Measurements from ENCODE around the gene ARHGEF6. TPM values are rescaled to one million over a fixed set of nuclear protein-coding genes. Genes with fewer than 3 reads are reported as not detected.
A peak's percentile ranks its signal among the peaks of the same experiment; 100 is the strongest.

Gene ARHGEF6
- total RNA-seq, 1 donor from 2014 or later, result 4.7 TPM

GRCh38 chrX:136674270-136674985 lies 106.3 kb downstream of the ARHGEF6 start:
- Histone ChIP-seq H2AFZ (ENCODE audit: low read depth, low read length) (no peak overlapping the region), H3K4me1 (ENCODE audit: insufficient read depth, low read length) (no peaks in the 10 kb centered on the region), H3K9me3 (ENCODE audit: insufficient read depth, low read depth, low read length) (no peaks in the 10 kb centered on the region), H3K4me2 (ENCODE audit: low read length) (no peak overlapping the region), H3K9ac (ENCODE audit: low read length) (no peak overlapping the region), H3K4me3 (ENCODE audit: insufficient read depth, low read depth, low read length) (no peak overlapping the region), H3K79me2 (ENCODE audit: insufficient read depth, low read length) (no peaks in the 10 kb centered on the region), H4K20me1 (ENCODE audit: insufficient read depth, low read length) (no peaks in the 10 kb centered on the region), H3K36me3 (ENCODE audit: insufficient read depth, low read length) (no peaks in the 10 kb centered on the region), H3K27me3 (ENCODE audit: insufficient read depth, low read length) (no peaks in the 10 kb centered on the region), H3K27ac (ENCODE audit: low read depth, low read length) (no peak overlapping the region)
- no peak for TF ChIP-seq CTCF (IDR thresholded peaks at IDR 0.05; ENCODE audit: insufficient read depth, low read depth, low read length)
- no peak for TF ChIP-seq EZH2 (IDR thresholded peaks at IDR 0.05; ENCODE audit: insufficient read depth, low read length)
- H3K27ac Mint-ChIP-seq (ENCODE audit: unreplicated experiment), result no peak overlapping the region
- no peak overlapping the region for H3K4me3 Mint-ChIP-seq (ENCODE audit: unreplicated experiment)
- H3K36me3 Mint-ChIP-seq (ENCODE audit: low read depth, unreplicated experiment), result peaks cover 5% of the 10 kb centered on the region
- no peaks in the 10 kb centered on the region for H3K4me1 Mint-ChIP-seq (ENCODE audit: low read depth, unreplicated experiment)
- H3K27me3 Mint-ChIP-seq (ENCODE audit: low read depth, unreplicated experiment), result no peaks in the 10 kb centered on the region
- FAIRE-seq (peak; percentile 90), DNase-seq (ENCODE audit: low read depth) (no peak)
- H3K9me3 Mint-ChIP-seq (ENCODE audit: unreplicated experiment), result no peaks in the 10 kb centered on the region

- FAIRE-seq (peak; percentile 87), DNase-seq (ENCODE audit: low read depth) (no peak)
- H3K4me2 ChIP-seq (ENCODE audit: low read length), result no peak overlapping the region
- no peaks in the 10 kb centered on the region for H3K4me1 Mint-ChIP-seq (ENCODE audit: low read depth, unreplicated experiment)
- no peaks in the 10 kb centered on the region for H4K20me1 ChIP-seq (ENCODE audit: insufficient read depth, low read length)
- H3K36me3 Mint-ChIP-seq (ENCODE audit: low read depth, unreplicated experiment), result peaks cover 5% of the 10 kb centered on the region
- H2AFZ ChIP-seq (ENCODE audit: low read depth, low read length), result no peak overlapping the region
- H3K9me3 ChIP-seq (ENCODE audit: insufficient read depth, low read depth, low read length), result no peaks in the 10 kb centered on the region
- no peak overlapping the region for H3K27ac Mint-ChIP-seq (ENCODE audit: unreplicated experiment)
- H3K27ac ChIP-seq (ENCODE audit: low read depth, low read length), result no peak overlapping the region
- H3K4me1 ChIP-seq (ENCODE audit: insufficient read depth, low read length), result no peaks in the 10 kb centered on the region
- no peak overlapping the region for H3K9ac ChIP-seq (ENCODE audit: low read length)
- no peaks in the 10 kb centered on the region for H3K27me3 ChIP-seq (ENCODE audit: insufficient read depth, low read length)
- H3K4me3 Mint-ChIP-seq (ENCODE audit: unreplicated experiment), result no peak overlapping the region
- TF ChIP-seq CTCF (IDR thresholded peaks at IDR 0.05; ENCODE audit: insufficient read depth, low read depth, low read length), result no peak
- H3K79me2 ChIP-seq (ENCODE audit: insufficient read depth, low read length), result no peaks in the 10 kb centered on the region
- no peaks in the 10 kb centered on the region for H3K36me3 ChIP-seq (ENCODE audit: insufficient read depth, low read length)
- peaks cover 2% of the 10 kb centered on the region for H3K27me3 Mint-ChIP-seq (ENCODE audit: low read depth, unreplicated experiment)
- H3K9me3 Mint-ChIP-seq (ENCODE audit: unreplicated experiment), result peaks cover 2% of the 10 kb centered on the region
- H3K4me3 ChIP-seq (ENCODE audit: insufficient read depth, low read depth, low read length), result no peak overlapping the region
Measured at GRCh38 chrX:136671006-136671610, 109.6 kb downstream of the ARHGEF6 start.

Data from astrocyte (in vitro differentiated cells and primary cell).